BE2C (cell line): Measurements from ENCODE around the gene PSMA4. TPM values are rescaled to one million over a fixed set of nuclear protein-coding genes. Genes with fewer than 3 reads are reported as not detected.

Experiments
- DNase-seq: peaks from one replicate; pipeline ENCODE4 v3.0.0-alpha.2; 2020
- H3K27me3 ChIP-seq: fragments of 250-450 bp; sonication (Bioruptor Pico); 2 replicates; pipeline ENCODE4 v1.5.1; 2020; ENCODE audit warnings: mild to moderate bottlenecking
- H3K36me3 ChIP-seq: fragments of 250-450 bp; sonication (Bioruptor Pico); 2 replicates; pipeline ENCODE4 v1.5.1; 2020; ENCODE audit warnings: mild to moderate bottlenecking
- H3K4me1 ChIP-seq: fragments of 250-450 bp; sonication (Bioruptor Pico); 2 replicates; pipeline ENCODE4 v1.5.1; 2020
- H3K4me3 ChIP-seq: 2 replicates; pipeline ENCODE4 v1.5.1; 2011; ENCODE audit warnings: low read depth, low read length
- H3K9me3 ChIP-seq: fragments of 250-450 bp; sonication (Bioruptor Pico); 2 replicates; pipeline ENCODE4 v1.5.1; 2020
- polyA plus RNA-seq: library from polyadenylated mRNA; unstranded; fragments of >200 nt; gene quantifications from one replicate; pipeline ENCODE4 v1.2.1, GENCODE V29; 2012; ENCODE audit warnings: low read depth, missing spikeins; ENCODE audit not compliant: insufficient read length, insufficient read depth
- TF ChIP-seq, protein P1 (sequence below): IDR thresholded peaks from 2 replicates; pipeline ENCODE4 v1.5.1; 2012; ENCODE audit warnings: mild to moderate bottlenecking, low read depth, low read length

The PSMA4 gene
- polyA plus RNA-seq: 123 TPM

DNA sequence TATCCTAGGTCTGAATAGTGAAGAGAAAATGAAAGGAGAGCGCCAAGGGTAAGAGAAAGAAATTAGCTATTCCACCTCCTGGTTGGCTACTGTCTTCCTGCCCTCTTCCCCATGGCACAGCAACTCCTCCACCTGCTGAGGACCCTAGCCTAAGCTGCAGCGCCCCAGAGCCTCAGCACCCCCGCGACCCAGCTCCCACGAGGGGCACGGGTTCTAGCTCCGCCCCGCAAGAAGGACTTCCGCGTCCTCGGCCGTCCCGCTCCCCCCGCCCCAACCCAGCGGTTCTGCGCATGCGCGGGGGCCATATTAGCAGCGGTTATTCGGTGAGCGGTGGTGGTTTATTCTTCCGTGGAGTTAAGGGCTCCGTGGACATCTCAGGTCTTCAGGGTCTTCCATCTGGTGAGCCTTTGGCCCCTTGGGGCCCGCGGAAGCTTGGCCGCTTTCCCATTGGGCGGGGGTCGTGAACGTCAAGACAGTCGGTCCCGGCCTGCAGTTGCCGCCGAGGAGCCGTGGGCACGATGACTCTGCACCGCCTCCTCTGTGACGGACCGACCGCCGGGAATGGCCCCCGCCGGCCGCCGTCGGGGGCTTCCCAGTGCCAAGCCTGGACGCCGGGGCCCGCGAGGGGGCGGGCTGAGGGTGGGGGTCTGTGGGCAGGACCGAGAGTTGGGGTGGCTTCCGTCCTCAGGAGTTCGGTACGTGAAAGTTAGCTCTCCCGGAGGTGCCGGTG, at the start of gene PSMA4:
Gene PSMA4 (plus strand): TSS at position 304 of the 730 bp plus-strand sequence. CDS start 1,484 bp downstream, outside the sequence.
- Histone ChIP-seq H3K27me3 (no peaks in the 10 kb centered on the region), H3K36me3 (peaks cover 26% of the 10 kb centered on the region), H3K9me3 (no peaks in the 10 kb centered on the region), H3K4me1 (no peaks in the 10 kb centered on the region), H3K4me3 (peak within 1 kb of the TSS; percentile 92)
- peak; percentile 94 for DNase-seq
- TF ChIP-seq, protein P1, sequence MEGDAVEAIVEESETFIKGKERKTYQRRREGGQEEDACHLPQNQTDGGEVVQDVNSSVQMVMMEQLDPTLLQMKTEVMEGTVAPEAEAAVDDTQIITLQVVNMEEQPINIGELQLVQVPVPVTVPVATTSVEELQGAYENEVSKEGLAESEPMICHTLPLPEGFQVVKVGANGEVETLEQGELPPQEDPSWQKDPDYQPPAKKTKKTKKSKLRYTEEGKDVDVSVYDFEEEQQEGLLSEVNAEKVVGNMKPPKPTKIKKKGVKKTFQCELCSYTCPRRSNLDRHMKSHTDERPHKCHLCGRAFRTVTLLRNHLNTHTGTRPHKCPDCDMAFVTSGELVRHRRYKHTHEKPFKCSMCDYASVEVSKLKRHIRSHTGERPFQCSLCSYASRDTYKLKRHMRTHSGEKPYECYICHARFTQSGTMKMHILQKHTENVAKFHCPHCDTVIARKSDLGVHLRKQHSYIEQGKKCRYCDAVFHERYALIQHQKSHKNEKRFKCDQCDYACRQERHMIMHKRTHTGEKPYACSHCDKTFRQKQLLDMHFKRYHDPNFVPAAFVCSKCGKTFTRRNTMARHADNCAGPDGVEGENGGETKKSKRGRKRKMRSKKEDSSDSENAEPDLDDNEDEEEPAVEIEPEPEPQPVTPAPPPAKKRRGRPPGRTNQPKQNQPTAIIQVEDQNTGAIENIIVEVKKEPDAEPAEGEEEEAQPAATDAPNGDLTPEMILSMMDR: no peak

- no peak for DNase-seq
- no peaks in the 10 kb centered on the region for H3K9me3 ChIP-seq
- H3K4me3 ChIP-seq: no peak overlapping the region
- no peaks in the 10 kb centered on the region for H3K27me3 ChIP-seq
- peaks cover 13% of the 10 kb centered on the region for H3K4me1 ChIP-seq
- TF ChIP-seq, protein P1: no peak
- H3K36me3 ChIP-seq: peaks cover 82% of the 10 kb centered on the region
Measured at GRCh38 chr15:78492872-78493271, 47.4 kb upstream of the PSMA4 start.

- H3K4me3 ChIP-seq: no peak overlapping the region
- H3K36me3 ChIP-seq: peaks cover 35% of the 10 kb centered on the region
- H3K4me1 ChIP-seq: no peaks in the 10 kb centered on the region
- no peaks in the 10 kb centered on the region for H3K27me3 ChIP-seq
- no peaks in the 10 kb centered on the region for H3K9me3 ChIP-seq
- TF ChIP-seq, protein P1: no peak
- DNase-seq: no peak
Measured at GRCh38 chr15:78501857-78502256, 38.4 kb upstream of the PSMA4 start.

GRCh38 chr15:78502641-78503040, 37.6 kb upstream of the PSMA4 start:
- no peak overlapping the region for H3K4me3 ChIP-seq
- no peaks in the 10 kb centered on the region for H3K27me3 ChIP-seq
- peaks cover 27% of the 10 kb centered on the region for H3K36me3 ChIP-seq
- TF ChIP-seq, protein P1: no peak
- H3K4me1 ChIP-seq: no peaks in the 10 kb centered on the region
- no peaks in the 10 kb centered on the region for H3K9me3 ChIP-seq
- DNase-seq: no peak

DNA sequence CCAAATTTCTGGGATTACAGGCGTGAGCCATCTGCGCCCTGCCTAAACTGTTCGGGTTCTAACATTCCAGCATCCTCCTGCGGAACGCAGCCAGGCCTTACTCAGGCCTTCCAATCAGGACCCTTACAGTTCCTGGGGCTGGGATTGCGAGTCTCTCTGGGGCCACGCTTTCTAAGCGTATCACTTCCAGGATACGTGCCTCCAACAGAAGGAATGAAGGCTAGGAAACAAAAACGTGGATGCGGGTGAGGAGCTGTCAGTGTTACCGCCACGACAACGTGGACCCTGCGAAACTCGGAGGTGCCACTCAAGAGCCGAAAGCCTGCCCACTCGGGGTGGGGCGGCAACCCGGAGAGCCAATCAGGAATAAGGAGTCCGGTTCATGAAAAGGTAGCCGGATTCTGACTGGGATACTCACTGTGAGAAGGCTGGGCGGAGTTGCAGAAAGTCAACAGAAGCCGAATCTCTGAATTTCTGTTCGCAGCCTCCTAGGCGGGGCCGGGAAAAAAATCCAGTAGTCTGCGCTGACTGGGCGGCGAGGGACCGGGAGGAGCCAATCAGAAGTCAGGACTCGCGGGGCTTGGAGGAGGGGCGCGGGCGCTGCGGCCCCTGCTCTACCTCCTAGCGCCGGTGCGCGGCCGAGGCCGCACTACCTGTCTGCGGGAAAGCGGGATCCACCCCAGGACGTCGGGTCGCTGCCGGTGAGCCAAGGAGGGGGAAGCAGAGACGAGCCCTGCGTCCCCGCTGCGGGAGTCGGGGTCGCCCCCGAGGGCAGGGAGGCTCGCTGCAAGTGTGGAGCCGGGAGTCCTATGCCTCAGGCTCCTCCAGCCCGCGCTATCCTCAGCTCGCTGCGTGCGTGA, 33.0 kb upstream of the PSMA4 start, which contains the start of gene HYKK:
Gene HYKK (plus strand): TSS at position 607 of the 860 bp plus-strand sequence. CDS start 5,512 bp downstream, outside the sequence.
- peak; percentile 96 for DNase-seq
- H3K36me3 ChIP-seq: no peaks in the 10 kb centered on the region; the same call in 1 of the 2 replicates
- no peaks in the 10 kb centered on the region for H3K9me3 ChIP-seq
- peaks cover 3% of the 10 kb centered on the region; the same call in 1 of the 2 replicates for H3K4me1 ChIP-seq
- TF ChIP-seq, protein P1: peak; percentile 22; the same call in 1 of the 2 replicates
- H3K27me3 ChIP-seq: peaks cover 10% of the 10 kb centered on the region
- peak within 1 kb of the TSS; percentile 65 for H3K4me3 ChIP-seq
